Measurements from ENCODE around the gene PIK3R2. TPM values are rescaled to one million over a fixed set of nuclear protein-coding genes. Genes with fewer than 3 reads are reported as not detected.

PIK3R2 gene
- total and polyA plus RNA-seq, 2 of the 13 experiments (the other 11 are each of a cell fraction or from before 2014, with no cell fraction given) = 18.6 to 25.3 TPM

DNA sequence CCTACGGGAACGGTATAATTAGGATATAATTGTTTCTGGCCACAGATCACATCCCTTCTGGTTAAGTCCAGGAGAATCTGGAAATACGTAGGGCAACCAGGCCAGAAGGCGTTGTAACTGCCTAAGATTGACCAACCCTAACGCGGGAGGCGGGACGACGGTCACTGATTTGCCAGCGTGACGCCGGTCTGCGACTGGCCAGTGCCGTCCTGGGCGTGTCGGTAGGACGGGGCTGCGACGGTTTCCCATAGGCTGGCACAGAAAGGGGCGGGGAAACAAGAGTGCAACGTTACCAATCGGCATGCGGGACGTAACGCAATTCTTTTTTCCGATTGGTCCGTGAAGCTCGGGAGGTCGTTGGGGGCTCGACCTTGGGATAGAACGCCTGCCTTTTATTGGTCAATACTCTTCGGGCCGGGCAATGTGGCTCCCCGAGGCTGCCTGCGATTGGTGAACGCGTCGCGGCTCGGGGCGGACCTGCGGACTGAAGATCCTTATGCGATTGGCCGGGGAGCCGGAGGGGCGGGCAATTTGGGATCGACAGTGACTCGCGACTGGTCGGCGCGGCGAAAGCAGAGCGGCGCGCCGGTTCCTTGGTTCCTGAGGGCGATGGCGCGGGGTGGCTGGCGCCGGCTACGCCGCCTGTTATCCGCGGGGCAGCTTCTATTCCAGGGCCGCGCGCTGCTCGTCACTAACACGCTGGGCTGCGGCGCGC is 39.9 kb downstream of the PIK3R2 start, which contains the start of gene MPV17L2 (continued):
- TF ChIP-seq, protein P1, sequence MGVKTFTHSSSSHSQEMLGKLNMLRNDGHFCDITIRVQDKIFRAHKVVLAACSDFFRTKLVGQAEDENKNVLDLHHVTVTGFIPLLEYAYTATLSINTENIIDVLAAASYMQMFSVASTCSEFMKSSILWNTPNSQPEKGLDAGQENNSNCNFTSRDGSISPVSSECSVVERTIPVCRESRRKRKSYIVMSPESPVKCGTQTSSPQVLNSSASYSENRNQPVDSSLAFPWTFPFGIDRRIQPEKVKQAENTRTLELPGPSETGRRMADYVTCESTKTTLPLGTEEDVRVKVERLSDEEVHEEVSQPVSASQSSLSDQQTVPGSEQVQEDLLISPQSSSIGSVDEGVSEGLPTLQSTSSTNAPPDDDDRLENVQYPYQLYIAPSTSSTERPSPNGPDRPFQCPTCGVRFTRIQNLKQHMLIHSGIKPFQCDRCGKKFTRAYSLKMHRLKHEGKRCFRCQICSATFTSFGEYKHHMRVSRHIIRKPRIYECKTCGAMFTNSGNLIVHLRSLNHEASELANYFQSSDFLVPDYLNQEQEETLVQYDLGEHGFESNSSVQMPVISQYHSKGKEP (CRISPR knock-in tag; IDR thresholded peaks at IDR 0.05) = no peak
- no peak for TF ChIP-seq PHF5A (CRISPR knock-in tag; IDR thresholded peaks at IDR 0.05; ENCODE audit: low read depth, unreplicated experiment)
- peak; percentile 7; the same call in 1 of the 2 replicates for TF ChIP-seq RARA (CRISPR knock-in tag; IDR thresholded peaks at IDR 0.05)
- TF ChIP-seq, protein P2, sequence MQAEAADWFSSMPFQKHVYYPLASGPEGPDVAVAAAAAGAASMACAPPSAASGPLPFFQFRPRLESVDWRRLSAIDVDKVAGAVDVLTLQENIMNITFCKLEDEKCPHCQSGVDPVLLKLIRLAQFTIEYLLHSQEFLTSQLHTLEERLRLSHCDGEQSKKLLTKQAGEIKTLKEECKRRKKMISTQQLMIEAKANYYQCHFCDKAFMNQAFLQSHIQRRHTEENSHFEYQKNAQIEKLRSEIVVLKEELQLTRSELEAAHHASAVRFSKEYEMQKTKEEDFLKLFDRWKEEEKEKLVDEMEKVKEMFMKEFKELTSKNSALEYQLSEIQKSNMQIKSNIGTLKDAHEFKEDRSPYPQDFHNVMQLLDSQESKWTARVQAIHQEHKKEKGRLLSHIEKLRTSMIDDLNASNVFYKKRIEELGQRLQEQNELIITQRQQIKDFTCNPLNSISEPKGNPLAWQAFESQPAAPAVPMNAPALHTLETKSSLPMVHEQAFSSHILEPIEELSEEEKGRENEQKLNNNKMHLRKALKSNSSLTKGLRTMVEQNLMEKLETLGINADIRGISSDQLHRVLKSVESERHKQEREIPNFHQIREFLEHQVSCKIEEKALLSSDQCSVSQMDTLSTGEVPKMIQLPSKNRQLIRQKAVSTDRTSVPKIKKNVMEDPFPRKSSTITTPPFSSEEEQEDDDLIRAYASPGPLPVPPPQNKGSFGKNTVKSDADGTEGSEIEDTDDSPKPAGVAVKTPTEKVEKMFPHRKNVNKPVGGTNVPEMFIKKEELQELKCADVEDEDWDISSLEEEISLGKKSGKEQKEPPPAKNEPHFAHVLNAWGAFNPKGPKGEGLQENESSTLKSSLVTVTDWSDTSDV (CRISPR knock-in tag; IDR thresholded peaks at IDR 0.05) = no peak
- TF ChIP-seq, protein P3, sequence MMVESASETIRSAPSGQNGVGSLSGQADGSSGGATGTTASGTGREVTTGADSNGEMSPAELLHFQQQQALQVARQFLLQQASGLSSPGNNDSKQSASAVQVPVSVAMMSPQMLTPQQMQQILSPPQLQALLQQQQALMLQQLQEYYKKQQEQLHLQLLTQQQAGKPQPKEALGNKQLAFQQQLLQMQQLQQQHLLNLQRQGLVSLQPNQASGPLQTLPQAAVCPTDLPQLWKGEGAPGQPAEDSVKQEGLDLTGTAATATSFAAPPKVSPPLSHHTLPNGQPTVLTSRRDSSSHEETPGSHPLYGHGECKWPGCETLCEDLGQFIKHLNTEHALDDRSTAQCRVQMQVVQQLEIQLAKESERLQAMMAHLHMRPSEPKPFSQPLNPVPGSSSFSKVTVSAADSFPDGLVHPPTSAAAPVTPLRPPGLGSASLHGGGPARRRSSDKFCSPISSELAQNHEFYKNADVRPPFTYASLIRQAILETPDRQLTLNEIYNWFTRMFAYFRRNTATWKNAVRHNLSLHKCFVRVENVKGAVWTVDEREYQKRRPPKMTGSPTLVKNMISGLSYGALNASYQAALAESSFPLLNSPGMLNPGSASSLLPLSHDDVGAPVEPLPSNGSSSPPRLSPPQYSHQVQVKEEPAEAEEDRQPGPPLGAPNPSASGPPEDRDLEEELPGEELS (CRISPR knock-in tag; IDR thresholded peaks at IDR 0.05) = no peak
- no peak for TF ChIP-seq GABPA (IDR thresholded peaks at IDR 0.05; ENCODE audit: low read depth, low read length)
- peak; percentile 27; the same call in 1 of the 2 replicates for TF ChIP-seq GABPA (CRISPR knock-in tag; IDR thresholded peaks at IDR 0.05; ENCODE audit: low read depth)
- TF ChIP-seq, protein P4, sequence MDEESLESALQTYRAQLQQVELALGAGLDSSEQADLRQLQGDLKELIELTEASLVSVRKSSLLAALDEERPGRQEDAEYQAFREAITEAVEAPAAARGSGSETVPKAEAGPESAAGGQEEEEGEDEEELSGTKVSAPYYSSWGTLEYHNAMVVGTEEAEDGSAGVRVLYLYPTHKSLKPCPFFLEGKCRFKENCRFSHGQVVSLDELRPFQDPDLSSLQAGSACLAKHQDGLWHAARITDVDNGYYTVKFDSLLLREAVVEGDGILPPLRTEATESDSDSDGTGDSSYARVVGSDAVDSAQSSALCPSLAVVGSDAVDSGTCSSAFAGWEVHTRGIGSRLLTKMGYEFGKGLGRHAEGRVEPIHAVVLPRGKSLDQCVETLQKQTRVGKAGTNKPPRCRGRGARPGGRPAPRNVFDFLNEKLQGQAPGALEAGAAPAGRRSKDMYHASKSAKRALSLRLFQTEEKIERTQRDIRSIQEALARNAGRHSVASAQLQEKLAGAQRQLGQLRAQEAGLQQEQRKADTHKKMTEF (CRISPR knock-in tag; IDR thresholded peaks at IDR 0.05) = no peak
- TF ChIP-seq, protein P5, sequence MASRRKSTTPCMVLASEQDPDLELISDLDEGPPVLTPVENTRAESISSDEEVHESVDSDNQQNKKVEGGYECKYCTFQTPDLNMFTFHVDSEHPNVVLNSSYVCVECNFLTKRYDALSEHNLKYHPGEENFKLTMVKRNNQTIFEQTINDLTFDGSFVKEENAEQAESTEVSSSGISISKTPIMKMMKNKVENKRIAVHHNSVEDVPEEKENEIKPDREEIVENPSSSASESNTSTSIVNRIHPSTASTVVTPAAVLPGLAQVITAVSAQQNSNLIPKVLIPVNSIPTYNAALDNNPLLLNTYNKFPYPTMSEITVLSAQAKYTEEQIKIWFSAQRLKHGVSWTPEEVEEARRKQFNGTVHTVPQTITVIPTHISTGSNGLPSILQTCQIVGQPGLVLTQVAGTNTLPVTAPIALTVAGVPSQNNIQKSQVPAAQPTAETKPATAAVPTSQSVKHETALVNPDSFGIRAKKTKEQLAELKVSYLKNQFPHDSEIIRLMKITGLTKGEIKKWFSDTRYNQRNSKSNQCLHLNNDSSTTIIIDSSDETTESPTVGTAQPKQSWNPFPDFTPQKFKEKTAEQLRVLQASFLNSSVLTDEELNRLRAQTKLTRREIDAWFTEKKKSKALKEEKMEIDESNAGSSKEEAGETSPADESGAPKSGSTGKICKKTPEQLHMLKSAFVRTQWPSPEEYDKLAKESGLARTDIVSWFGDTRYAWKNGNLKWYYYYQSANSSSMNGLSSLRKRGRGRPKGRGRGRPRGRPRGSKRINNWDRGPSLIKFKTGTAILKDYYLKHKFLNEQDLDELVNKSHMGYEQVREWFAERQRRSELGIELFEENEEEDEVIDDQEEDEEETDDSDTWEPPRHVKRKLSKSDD (CRISPR knock-in tag; IDR thresholded peaks at IDR 0.05; ENCODE audit: low read depth) = no peak
- peak; percentile 51; the same call in 1 of the 2 replicates for TF ChIP-seq ZNF788 (CRISPR knock-in tag; IDR thresholded peaks at IDR 0.05; ENCODE audit: borderline replicate concordance)
- 0 out of 2 replicates have a peak, but pooled peaks have one; percentile 14 for TF ChIP-seq ZNF205 (CRISPR knock-in tag; IDR thresholded peaks at IDR 0.05)
- no peak for TF ChIP-seq ELK4 (CRISPR knock-in tag; IDR thresholded peaks at IDR 0.05; ENCODE audit: borderline replicate concordance)
- TF ChIP-seq ZNF484 (CRISPR knock-in tag; IDR thresholded peaks at IDR 0.05; ENCODE audit: borderline replicate concordance, low read depth) = no peak
